TTC549 (cell line): ENCODE data around the gene ADAMTS3.

ENCODE experiments used
- FAIRE-seq: peaks from 2 replicates; lab custom pipeline; 2012; peaks lifted over from hg19 to GRCh38; lab: Jason Lieb, UNC

ADAMTS3 gene

DNA sequence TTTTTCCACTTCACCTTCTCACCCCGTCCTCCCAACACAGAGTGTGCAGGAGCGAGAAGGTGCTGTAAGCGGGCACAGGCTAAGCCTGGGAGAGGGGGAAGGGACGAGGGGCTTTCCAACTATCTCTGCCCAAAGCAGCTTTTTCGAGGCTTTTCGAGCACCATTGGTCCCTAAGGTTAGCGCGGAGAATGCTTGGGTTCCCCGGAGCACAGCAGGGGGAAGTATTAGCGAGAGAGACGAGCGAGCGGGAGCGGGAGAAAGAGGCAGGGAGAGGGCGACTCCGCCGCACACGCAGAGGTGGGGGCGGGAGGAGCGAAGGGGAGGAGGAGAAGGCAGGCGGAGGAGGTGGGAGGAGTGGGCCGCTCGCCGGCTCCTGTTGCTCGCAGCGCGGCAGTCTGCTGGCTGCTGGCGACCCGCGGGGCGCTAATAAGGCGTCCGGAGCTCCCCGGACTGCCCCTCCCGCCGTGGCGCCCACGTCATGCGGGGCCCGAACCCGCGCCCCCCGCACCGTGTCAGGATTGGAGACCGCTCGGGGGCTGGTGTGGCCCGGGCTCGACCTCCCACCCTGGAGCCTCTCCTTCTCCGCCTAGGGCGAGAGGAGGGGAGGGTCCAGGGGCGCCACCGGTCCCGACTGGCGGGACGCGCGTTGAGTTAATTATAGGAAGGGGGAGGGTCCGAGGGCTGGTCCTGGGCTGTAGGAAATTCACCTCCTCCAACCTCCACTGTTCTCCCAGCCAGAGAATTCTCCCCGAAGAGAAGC lies at the start of gene ADAMTS3:
Gene ADAMTS3 (minus strand): TSS at position 263 of the 760 bp plus-strand sequence. CDS start 459 bp downstream, outside the sequence.
- FAIRE-seq: no peak

DNA sequence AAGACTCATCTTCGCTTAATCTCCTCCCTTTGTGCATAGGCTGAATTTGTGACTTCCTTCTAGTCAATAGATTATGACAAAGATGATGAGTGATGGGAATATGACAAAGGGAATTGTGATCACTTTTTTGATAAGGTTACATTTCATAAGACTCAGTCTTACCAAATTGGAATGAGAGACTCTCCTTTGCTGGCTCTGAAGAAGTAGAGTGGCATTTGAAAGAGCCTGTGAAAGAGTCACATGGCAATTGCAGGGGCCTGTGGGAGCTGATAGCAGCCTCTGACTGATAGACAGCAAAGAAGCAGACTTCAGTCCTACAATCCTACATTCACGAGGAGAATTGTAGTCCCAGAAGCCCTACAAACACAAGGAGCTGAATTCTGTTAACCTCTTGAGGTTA lies 44.9 kb upstream of the ADAMTS3 start:
- no peak for FAIRE-seq

DNA sequence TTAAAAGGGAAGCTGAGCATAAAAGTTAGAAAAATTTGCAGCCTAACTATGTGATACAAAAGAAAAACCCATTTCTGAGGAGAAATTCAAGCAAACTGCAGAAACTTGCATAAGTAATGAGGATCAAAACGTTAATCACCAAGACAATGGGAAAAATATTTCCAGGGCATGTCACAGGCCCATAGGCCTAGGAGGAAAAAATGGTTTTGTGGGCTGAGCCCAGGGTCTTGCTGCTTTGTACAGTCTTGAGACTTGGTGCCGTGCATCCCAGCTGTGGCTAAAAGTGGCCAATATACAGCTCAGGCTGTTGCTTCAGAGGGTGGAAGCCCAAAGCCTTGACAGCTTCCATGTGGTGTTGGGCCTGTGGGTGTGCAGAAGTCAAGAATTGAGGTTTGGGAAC lies 37.7 kb upstream of the ADAMTS3 start:
- no peak for FAIRE-seq

DNA sequence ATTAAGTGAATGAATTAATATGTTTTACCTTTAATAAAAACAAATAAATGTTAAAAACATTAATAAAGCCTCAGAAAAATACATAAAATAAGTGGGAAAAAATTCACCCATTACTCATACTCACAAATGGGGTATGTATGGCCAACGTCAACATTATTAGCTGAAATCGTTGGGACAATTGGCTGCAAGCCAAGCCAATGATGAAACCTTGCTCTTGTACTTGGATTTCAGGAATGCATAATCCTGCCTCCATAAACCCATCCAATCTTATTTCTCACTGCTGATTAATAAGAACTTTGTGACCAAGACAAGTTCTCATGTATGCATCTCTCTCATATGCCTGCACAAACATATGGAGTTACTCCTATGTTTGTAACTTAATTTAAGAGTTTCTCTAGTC lies 35.3 kb upstream of the ADAMTS3 start:
- FAIRE-seq: no peak

DNA sequence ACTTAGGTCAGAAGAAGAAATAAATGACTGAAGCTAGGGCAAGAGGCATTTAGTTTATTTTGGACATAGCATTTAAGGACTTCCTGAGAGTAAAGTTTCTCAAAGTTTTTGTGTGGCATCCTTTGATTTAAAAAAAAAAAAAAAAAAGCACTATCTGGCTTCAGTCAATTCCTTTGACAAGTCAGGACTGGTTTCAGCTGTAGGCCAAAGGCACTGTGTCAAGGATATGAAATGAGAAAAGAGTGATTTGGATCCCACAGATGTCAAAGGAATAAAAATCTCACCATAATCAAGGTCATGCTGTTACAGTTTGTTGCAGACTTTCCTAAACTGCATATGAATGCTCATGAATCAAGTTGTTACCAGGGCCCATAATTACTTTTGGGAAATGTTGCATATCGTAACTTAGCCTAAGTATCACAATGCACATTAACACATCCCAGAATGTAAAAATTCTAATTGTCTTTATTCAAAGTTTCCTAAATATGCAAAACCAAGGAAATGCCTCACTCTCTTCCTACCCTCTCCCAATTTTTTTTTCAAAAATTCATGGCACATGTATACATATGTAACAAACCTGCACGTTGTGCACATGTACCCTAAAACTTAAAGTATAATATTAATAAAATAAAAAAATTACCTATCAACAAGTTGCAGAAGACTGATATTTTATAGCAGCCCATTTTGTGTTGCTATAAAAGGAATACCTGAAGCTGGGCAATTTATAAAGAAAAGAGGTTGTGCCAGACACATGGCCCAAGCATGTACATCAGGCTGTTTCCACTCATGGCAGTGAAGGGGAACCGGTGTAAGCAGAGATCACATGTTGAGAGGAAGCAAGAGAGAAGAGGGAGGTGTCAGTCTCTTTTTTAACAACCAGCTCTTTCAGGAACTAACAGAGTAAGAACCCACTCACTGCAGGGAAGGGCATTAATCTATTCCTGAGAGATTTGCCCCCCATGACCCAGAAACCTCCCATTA lies 33.7 kb upstream of the ADAMTS3 start:
- no peak for FAIRE-seq

DNA sequence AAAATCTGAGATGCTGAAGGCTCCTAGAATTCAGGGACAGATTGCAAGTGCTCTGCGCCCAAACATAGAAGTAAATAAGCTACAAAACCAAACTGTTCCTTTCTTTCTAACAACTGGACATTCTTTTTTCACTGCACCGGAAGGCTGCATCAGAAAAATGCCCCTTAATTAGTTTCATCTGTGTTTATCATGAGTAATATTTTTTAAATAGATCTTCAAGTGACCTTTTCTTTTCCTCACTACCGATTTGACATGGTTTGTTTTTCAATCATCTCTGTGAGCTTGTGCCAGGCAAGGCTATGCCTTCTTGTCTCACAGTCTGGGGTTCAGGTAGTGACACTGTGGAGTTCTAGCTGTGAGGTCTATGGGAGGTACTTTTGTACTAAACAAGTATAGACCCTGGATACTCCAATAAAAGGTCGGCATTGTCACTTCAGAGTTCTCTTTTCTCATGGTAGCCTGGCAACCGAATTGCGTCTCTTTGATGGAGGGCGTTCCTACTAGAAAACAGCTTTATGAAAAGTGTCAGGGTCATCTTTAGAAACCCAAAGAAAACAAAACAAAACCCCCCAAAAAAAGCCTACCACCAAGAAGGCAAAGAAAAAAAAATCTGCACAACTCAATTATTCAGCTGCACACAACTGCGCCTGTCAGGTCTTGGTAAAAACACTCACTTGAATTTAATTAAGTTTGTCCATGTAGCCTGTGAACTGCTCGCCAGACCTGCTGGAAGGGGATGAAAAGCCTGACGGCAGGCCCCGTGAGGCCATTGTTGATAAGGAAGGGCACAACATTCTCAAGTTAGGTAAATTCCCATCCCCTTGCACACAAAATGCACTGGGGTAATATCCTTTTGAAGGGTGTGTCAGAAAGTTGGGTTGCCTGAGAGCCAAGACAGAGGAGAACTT lies 22.8 kb upstream of the ADAMTS3 start:
- no peak for FAIRE-seq

DNA sequence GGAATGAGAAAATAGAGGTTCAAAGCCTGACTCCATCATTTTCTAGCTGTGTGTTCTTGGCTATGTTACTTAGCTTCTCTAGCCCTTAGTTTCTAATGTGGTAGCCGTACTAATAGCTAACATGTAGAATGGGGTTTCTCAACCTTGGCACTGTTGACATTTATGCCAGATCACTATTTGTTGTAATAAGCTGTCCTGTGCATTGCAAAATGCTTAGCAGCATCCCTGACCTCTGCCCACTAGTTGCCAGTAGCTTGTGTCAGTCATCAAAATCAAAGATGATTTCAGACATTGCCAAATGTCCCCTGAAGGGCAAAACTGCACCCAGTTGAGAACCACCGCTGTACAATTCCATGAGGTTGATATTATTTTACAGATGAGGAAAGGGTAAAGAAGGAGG lies 18.3 kb upstream of the ADAMTS3 start:
- no peak for FAIRE-seq

- no peak for FAIRE-seq
These were observed 13.8 kb upstream of the ADAMTS3 start for GRCh38 chr4:72582853-72583252.

GRCh38 chr4:72577211-72577610 lies 8.2 kb upstream of the ADAMTS3 start:
- FAIRE-seq: no peak

GRCh38 chr4:72571337-72571736 lies 2.3 kb upstream of the ADAMTS3 start:
- FAIRE-seq: no peak

DNA sequence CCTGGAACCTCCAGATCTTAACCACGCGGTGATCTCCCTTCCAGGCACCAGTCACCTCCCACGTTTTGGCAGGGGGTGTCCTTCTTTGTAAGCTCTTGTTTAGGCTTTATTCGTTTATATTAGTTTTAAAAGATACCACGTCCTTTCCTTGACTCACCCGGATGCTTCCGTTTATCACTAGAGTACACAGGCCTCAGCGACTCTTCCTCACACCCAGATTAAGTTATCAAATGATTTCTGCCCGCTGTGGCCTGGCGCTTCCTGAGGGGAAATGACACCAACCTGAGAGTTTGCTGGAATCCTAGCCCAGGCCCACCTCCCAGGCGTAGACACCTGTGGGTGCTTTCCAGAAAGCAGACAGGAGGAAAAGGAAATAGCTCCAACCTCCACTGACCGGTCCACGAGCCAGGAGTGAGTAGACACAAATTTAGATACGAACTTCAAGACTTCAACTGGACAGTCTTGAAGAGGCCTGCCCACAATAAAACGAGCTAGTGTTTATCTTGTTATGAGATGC lies 756 bp upstream of the ADAMTS3 start:
- FAIRE-seq: no peak

DNA sequence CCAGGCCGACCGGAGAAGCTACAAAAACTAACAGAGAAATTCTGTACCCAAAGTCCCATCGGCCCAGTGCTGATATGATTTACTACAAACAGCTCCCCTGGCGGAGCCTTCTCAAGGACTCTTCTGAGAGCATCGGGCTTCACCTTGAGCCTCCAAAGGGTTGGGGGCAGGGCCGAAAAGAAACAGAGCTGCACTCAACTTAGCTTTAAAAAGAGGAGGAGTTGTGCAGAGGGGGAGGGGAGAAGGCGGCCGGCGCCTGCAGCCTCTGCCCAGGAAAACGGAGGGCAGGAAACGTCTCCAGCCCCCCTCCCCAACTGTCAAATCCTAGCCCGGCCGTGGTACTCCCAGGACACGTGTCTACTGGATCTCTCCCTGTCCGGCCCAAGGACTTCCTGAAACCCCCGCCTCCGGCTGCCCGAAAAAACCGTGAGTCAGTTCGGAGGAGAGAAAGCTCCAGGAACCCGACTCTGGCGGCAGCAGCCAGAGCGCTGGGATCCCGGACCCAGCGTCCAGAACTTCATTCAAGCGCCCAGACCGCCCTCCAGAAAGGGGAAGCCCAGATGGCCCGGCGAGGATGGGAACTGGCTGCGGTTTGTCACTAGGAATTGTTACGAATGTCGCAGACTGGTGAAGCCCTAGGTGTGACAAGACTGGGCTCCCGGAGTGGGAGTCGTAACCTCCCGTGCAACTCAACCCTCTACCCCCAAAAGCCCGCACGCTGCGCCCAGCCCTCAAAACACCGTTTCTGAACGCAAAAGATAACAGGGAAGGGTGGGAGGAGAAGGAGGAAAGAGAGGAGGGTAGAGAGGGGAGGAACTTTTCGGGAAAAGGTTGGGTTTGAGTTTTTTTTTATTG lies 973 bp downstream of the ADAMTS3 start:
- no peak for FAIRE-seq

DNA sequence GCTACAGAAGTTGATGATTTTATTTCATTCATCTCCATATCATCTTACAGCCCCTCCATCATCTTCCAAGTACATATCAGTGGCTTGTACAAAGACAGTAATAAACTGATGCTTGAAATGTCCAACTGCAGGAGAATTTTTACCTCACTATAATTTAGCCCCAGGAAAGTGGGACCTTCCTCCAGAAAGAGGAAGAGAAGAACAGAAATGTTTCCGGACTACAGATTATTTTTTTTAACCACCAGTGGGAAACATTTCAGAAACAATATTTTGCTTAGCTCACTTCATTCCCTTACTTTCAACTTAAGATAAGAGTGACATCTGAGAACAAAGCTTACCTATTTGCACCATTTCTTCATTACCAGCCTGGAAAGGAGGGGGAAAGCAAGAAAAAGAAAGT lies 2.0 kb downstream of the ADAMTS3 start:
- no peak for FAIRE-seq

DNA sequence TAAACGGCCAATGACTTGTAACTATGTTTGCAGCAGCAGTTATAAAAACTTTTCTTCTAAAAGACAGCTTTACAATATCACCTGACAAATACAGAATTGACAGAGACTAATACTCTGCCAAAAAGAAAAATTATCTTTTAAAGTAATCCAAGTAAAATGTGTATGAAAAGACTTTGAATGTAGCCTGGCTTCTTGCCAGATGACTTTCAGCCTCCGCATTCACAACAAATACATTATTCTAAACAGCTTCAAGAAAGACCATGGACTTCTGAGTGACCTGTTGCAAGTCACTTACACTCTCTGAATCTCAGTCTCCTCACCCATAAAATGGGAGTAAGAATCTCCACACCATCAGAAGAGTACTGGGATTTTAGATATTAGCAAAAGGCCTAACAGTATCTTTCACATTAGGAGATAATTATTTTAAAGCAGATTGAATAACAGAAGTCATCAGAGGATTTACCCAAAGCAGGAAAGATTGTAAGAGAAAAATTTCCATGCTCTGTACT lies 2.5 kb downstream of the ADAMTS3 start:
- no peak for FAIRE-seq

GRCh38 chr4:72564789-72565188 lies 4.2 kb downstream of the ADAMTS3 start:
- FAIRE-seq: no peak

DNA sequence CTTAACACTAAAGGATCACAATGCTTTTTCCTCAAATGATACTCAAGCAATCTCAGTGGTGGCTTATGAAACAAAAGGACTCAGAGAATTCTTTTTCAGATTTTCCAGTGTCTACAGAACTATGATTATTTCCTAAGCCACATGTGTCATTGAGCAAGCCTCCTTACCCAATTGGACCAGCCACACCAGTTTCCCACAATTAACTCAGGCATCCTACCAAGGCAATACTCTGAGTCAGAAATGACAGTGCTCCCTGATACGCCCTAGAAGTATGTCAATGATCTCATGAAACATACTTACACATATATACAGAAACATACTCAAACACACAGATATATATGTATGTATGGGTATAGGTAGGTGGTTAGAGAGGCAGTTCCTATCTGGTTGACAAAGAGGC lies 4.8 kb downstream of the ADAMTS3 start:
- FAIRE-seq: no peak

- no peak for FAIRE-seq
These were observed 10.4 kb downstream of the ADAMTS3 start for GRCh38 chr4:72558655-72559054.

- FAIRE-seq: no peak
These were observed 12.0 kb downstream of the ADAMTS3 start for GRCh38 chr4:72557021-72557420.

GRCh38 chr4:72555377-72555831 lies 13.6 kb downstream of the ADAMTS3 start:
- no peak for FAIRE-seq

DNA sequence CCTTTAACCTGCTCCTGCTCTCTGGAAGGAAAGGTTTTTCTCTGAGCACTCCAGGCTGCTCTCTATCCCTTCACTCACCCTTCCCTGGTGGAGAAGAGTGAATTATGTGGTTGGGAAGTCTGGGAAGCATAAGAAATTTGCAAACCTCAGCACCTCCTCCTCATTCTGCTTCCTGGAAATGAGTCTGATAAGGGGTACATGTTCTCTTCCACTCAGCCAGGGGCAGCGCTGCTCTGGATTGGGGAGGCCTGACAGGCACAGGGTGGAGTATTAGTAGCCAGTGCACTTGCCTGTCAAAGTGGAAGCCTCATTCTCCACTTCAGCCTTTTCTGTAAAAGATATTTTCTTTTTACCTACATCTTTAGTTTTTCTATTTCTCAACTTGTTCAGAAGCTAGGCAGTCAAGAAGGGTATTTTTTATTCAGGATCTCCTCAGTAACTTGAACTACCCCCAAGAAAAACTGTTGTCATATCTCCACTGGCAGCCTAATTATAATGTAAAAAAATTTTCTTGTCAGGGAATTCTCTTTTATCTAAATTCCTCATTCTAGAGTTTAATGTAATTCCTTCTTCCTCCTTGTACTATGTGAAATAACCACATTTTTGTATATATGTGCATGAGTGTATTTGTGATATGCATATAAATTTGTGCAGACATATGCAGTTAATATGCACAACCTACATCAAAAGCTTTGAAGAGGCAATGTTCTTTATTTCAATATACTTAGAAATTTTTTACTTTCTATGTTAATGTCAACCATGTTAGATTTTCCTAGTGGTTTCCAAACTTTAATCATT lies 15.3 kb downstream of the ADAMTS3 start:
- no peak for FAIRE-seq
